GM12874 (cell line): ENCODE measurements around the gene TLL2.

Source experiments
- CTCF ChIP-seq: IDR thresholded peaks from 2 replicates; pipeline ENCODE4 v1.5.1; 2011; ENCODE audit warnings: low read depth, mild to moderate bottlenecking, control low read depth, low read length, moderate library complexity; ENCODE audit not compliant: insufficient read depth

Gene TLL2

GRCh38 chr10:96410296-96410695 lies 103.4 kb downstream of the TLL2 start:
- no peak for TF ChIP-seq CTCF

- TF ChIP-seq CTCF, result no peak
Measured at GRCh38 chr10:96408201-96408600, 105.5 kb downstream of the TLL2 start.

- no peak for TF ChIP-seq CTCF
Measured at GRCh38 chr10:96407560-96408069, 106.1 kb downstream of the TLL2 start.

- TF ChIP-seq CTCF, result no peak
Measured at GRCh38 chr10:96406091-96406490, 107.6 kb downstream of the TLL2 start.

- no peak for TF ChIP-seq CTCF
Measured at GRCh38 chr10:96402417-96403305, 111.1 kb downstream of the TLL2 start.

- TF ChIP-seq CTCF, result no peak
Measured at GRCh38 chr10:96401036-96401435, 112.7 kb downstream of the TLL2 start.

GRCh38 chr10:96400465-96400864 lies 113.3 kb downstream of the TLL2 start:
- no peak for TF ChIP-seq CTCF
